HEK293T (cell line): Measurements from ENCODE around the gene SNRNP48.

Experiments used
- BHLHE40 ChIP-seq: fragments of 450-650 bp; IDR thresholded peaks from 2 replicates; pipeline ENCODE4 v1.6.1; 2016; ENCODE audit warnings: mild to moderate bottlenecking, moderate library complexity, borderline replicate concordance
- ELF4 ChIP-seq: fragments of 450-650 bp; IDR thresholded peaks from 2 replicates; pipeline ENCODE4 v1.6.1; 2017; ENCODE audit warnings: antibody characterized with exemption
- FOXM1 ChIP-seq: fragments of 450-650 bp; IDR thresholded peaks from 2 replicates; pipeline ENCODE4 v1.6.1; 2017; ENCODE audit warnings: mild to moderate bottlenecking, borderline replicate concordance
- HDGF ChIP-seq: fragments of 450-650 bp; IDR thresholded peaks from 2 replicates; pipeline ENCODE4 v1.6.1; 2017; ENCODE audit warnings: antibody characterized with exemption, borderline replicate concordance
- LEF1 ChIP-seq: fragments of 450-650 bp; IDR thresholded peaks from 2 replicates; pipeline ENCODE4 v1.6.1; 2017; ENCODE audit warnings: mild to moderate bottlenecking, borderline replicate concordance
- SP1 ChIP-seq: fragments of 450-650 bp; IDR thresholded peaks from 2 replicates; pipeline ENCODE4 v1.6.1; 2017
- SUZ12 ChIP-seq: fragments of 450-650 bp; IDR thresholded peaks from 2 replicates; pipeline ENCODE4 v1.6.1; 2016; ENCODE audit warnings: mild to moderate bottlenecking
- ZNF384 ChIP-seq: fragments of 450-650 bp; IDR thresholded peaks from 2 replicates; pipeline ENCODE4 v1.6.1; 2016

- TF ChIP-seq SP1 (no peak), SUZ12 (no peak), LEF1 (no peak), BHLHE40 (no peak), FOXM1 (no peak), HDGF (no peak), ZNF384 (no peak), ELF4 (no peak)
Measured at GRCh38 chr6:7562769-7563168, 27.2 kb upstream of the SNRNP48 start.
